H9 (cell line): ENCODE results near the gene MYL10. TPM values are rescaled to one million over a fixed set of nuclear protein-coding genes. Genes with fewer than 3 reads are reported as not detected.

Experiments
- DNase-seq: peaks from one replicate; pipeline ENCODE4 v3.0.0-alpha.2; 2017
- H2AFZ ChIP-seq: one replicate; pipeline ENCODE4 v1.6.1; 2013; ENCODE audit warnings: mild to moderate bottlenecking, low read length, control low read depth, moderate library complexity
- H2AK5ac ChIP-seq: 2 replicates; pipeline ENCODE4 v1.6.1; 2013; ENCODE audit warnings: low read length, control low read depth, mixed read lengths; ENCODE audit not compliant: insufficient read length
- H2BK120ac ChIP-seq: one replicate; pipeline ENCODE4 v1.6.1; 2013; ENCODE audit warnings: low read depth, mild to moderate bottlenecking, low read length, control low read depth, inconsistent platforms; ENCODE audit not compliant: poor library complexity, severe bottlenecking
- H2BK12ac ChIP-seq: 2 replicates; pipeline ENCODE4 v1.6.1; 2013; ENCODE audit warnings: low read length, control low read depth, mixed read lengths, low read depth; ENCODE audit not compliant: insufficient read length
- H2BK15ac ChIP-seq: 2 replicates; pipeline ENCODE4 v1.6.1; 2013; ENCODE audit warnings: low read depth, low read length, control low read depth
- H2BK20ac ChIP-seq: one replicate; pipeline ENCODE4 v1.6.1; 2013; ENCODE audit warnings: low read depth, mild to moderate bottlenecking, low read length, control low read depth, inconsistent platforms; ENCODE audit not compliant: poor library complexity, severe bottlenecking
- H2BK5ac ChIP-seq: 2 replicates; pipeline ENCODE4 v1.6.1; 2013; ENCODE audit warnings: low read length, control low read depth, mixed read lengths; ENCODE audit not compliant: insufficient read length
- H3K14ac ChIP-seq: 2 replicates; pipeline ENCODE4 v1.6.1; 2013; ENCODE audit warnings: low read length, control low read depth; ENCODE audit not compliant: insufficient read depth
- H3K18ac ChIP-seq: 2 replicates; pipeline ENCODE4 v1.6.1; 2013; ENCODE audit warnings: low read depth, mild to moderate bottlenecking, mixed read lengths, low read length, control low read depth; ENCODE audit not compliant: insufficient read length
- H3K23ac ChIP-seq: 2 replicates; pipeline ENCODE4 v1.6.1; 2013; ENCODE audit warnings: low read length, control low read depth, mixed read lengths, low read depth; ENCODE audit not compliant: insufficient read length
- H3K23me2 ChIP-seq: 2 replicates; pipeline ENCODE4 v1.6.1; 2013; ENCODE audit warnings: low read depth, mild to moderate bottlenecking, mixed read lengths, low read length, control low read depth; ENCODE audit not compliant: insufficient read length, poor library complexity, severe bottlenecking
- H3K27ac ChIP-seq: 2 replicates; pipeline ENCODE4 v1.5.1; 2013; ENCODE audit warnings: low read length, control low read depth, mixed read lengths, low read depth; ENCODE audit not compliant: insufficient read length
- H3K27me3 ChIP-seq: 2 replicates; pipeline ENCODE4 v1.6.1; 2013; ENCODE audit warnings: low read length, control low read depth, inconsistent platforms; ENCODE audit not compliant: insufficient read depth
- H3K4ac ChIP-seq: 2 replicates; pipeline ENCODE4 v1.6.1; 2013; ENCODE audit warnings: low read depth, mild to moderate bottlenecking, control low read depth, inconsistent platforms, low read length, moderate library complexity
- H3K4me1 ChIP-seq: 2 replicates; pipeline ENCODE4 v1.6.1; 2013; ENCODE audit warnings: low read length, control low read depth, inconsistent platforms; ENCODE audit not compliant: insufficient read depth
- H3K4me2 ChIP-seq: 2 replicates; pipeline ENCODE4 v1.6.1; 2013; ENCODE audit warnings: low read length, control low read depth, mixed read lengths; ENCODE audit not compliant: insufficient read length, insufficient read depth
- H3K56ac ChIP-seq: 2 replicates; pipeline ENCODE4 v1.6.1; 2013; ENCODE audit warnings: low read depth, mild to moderate bottlenecking, mixed read lengths, low read length, control low read depth; ENCODE audit not compliant: insufficient read length
- H3K79me1 ChIP-seq: 2 replicates; pipeline ENCODE4 v1.6.1; 2013; ENCODE audit warnings: low read depth, mild to moderate bottlenecking, moderate library complexity, low read length, control low read depth, inconsistent platforms; ENCODE audit not compliant: insufficient read depth, poor library complexity, severe bottlenecking
- H3K79me2 ChIP-seq: 2 replicates; pipeline ENCODE4 v1.6.1; 2013; ENCODE audit warnings: low read length, control low read depth, inconsistent platforms; ENCODE audit not compliant: insufficient read depth
- H3K9ac ChIP-seq: 2 replicates; pipeline ENCODE4 v1.6.1; 2013; ENCODE audit warnings: low read length, control low read depth, mixed read lengths; ENCODE audit not compliant: insufficient read length; ENCODE audit errors: extremely low read depth
- H3K9me3 ChIP-seq: one replicate; pipeline ENCODE4 v1.6.1; 2013; ENCODE audit warnings: low read depth, low read length, inconsistent platforms; ENCODE audit not compliant: control insufficient read depth
- H3T11ph ChIP-seq: one replicate; pipeline ENCODE4 v1.6.1; 2013; ENCODE audit warnings: mild to moderate bottlenecking, low read length, control low read depth, inconsistent platforms
- H4K20me1 ChIP-seq: one replicate; pipeline ENCODE4 v1.6.1; 2013; ENCODE audit not compliant: control insufficient read depth, insufficient read length, insufficient read depth
- H4K5ac ChIP-seq: 2 replicates; pipeline ENCODE4 v1.6.1; 2013; ENCODE audit warnings: low read depth, mild to moderate bottlenecking, mixed read lengths, low read length, control low read depth; ENCODE audit not compliant: insufficient read length
- H4K8ac ChIP-seq: replicated peaks from 2 replicates; pipeline ENCODE4 v1.6.1; 2013; ENCODE audit warnings: low read length, control low read depth, mixed read lengths, low read depth; ENCODE audit not compliant: insufficient read length
- H4K91ac ChIP-seq: 2 replicates; pipeline ENCODE4 v1.6.1; 2013; ENCODE audit warnings: low read depth, mild to moderate bottlenecking, moderate library complexity, mixed read lengths, low read length, control low read depth; ENCODE audit not compliant: insufficient read length
- H3K27ac Mint-ChIP-seq, 3 experiments: 2 replicates in 2 of 3; 3 replicates in 1 of 3; pipeline ENCODE4 v1.8.0; 2020 to 2021; ENCODE audit warnings: mixed read lengths in 3 of 3, mild to moderate bottlenecking in 1 of 3, moderate library complexity in 1 of 3
- H3K27me3 Mint-ChIP-seq: 2 replicates; pipeline ENCODE4 v1.8.0; 2021; ENCODE audit warnings: low read depth, mild to moderate bottlenecking, moderate library complexity, mixed read lengths
- H3K36me3 Mint-ChIP-seq, 3 experiments: 2 replicates in 2 of 3; 3 replicates in 1 of 3; pipeline ENCODE4 v1.8.0; 2020 to 2021; ENCODE audit warnings: low read depth in 3 of 3, mixed read lengths in 3 of 3; ENCODE audit not compliant: insufficient read depth in 1 of 3
- H3K4me1 Mint-ChIP-seq, 2 experiments: 2 replicates each; pipeline ENCODE4 v1.8.0; 2020; ENCODE audit warnings: mixed read lengths in 2 of 2
- H3K4me3 Mint-ChIP-seq, 2 experiments: 2 replicates in 1 of 2; 3 replicates in 1 of 2; pipeline ENCODE4 v1.8.0; 2020 to 2021; ENCODE audit warnings: mild to moderate bottlenecking in 2 of 2, mixed read lengths in 2 of 2, moderate library complexity in 1 of 2
- H3K9me3 Mint-ChIP-seq, 2 experiments: 2 replicates in 1 of 2; 3 replicates in 1 of 2; pipeline ENCODE4 v1.8.0; 2020; ENCODE audit warnings: mild to moderate bottlenecking in 2 of 2, mixed read lengths in 2 of 2, moderate library complexity in 1 of 2
- WGBS: extraction: QIAGEN DNeasy Blood & Tissue Kit; methylation state at CpG from one replicate; pipeline ENCODE4 v1.1.7; 2013; ENCODE audit warnings: missing lambda C conversion rate, low lambda C conversion rate, mixed read lengths; ENCODE audit not compliant: insufficient read length; ENCODE audit errors: extremely low coverage; 5-methylcytosine and 5-hydroxymethylcytosine counted together
- total RNA-seq: library from RNA; stranded (reverse); gene quantifications from 2 replicates; pipeline ENCODE4 v1.2.1, GENCODE V29; 2021
- TF ChIP-seq, protein P1 (sequence below): fragments of 200-600 bp; sonication (generic); conservative IDR thresholded peaks from 3 replicates; pipeline ENCODE4 v1.8.0; 2021; ENCODE audit warnings: antibody characterized with exemption, mild to moderate bottlenecking

Gene MYL10
- total RNA-seq, 1 experiment from 2014 or later: 0.50 TPM

DNA sequence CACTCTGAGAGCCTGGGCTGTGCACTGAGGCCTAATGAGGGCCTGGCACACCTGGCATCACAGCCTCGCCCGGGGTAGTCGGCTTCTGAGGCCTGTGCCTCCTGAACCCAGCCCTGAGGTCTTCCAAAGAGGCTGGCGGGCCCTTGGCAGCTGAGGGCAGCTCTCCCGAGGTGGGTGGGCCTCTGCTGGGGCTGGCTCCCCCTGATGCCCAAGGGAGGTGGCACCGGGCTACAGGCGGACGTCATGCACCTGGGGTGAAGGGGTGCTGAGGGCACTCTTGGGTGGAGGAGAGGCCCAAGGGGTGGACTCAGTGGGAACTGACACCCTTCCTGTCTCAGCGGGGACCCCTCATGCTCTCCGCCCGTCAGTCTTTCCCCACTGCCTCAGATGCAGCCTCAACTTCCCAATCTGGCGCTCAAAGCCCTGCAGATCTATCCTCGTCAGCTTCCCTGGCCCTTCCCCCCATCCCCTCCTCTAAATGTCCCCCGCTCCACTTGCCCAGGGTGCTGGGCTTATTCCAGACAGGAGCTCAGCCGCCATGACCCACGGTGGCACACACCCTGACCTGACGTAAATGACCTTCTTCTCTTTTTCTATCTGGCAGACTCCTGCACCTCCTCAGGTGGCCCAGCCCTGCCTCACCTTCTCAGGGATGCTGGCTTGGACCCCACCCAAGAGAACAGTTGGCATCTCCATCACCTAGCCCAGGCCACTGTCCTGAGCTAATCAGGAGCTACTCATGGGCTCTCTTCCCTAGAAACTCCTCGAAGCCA is 38.2 kb downstream of the MYL10 start:
- Histone ChIP-seq H3K4ac (no peak overlapping the region), H2BK12ac (no peak overlapping the region), H2BK120ac (no peak overlapping the region), H3K56ac (no peak overlapping the region), H4K20me1 (no peaks in the 10 kb centered on the region), H3K79me2 (no peaks in the 10 kb centered on the region), H3K9me3 (no peaks in the 10 kb centered on the region), H2BK20ac (no peak overlapping the region), H3K9ac (no peak overlapping the region), H4K91ac (no peak overlapping the region), H3T11ph (no peak overlapping the region), H4K8ac (no peak overlapping the region), H2BK15ac (no peak overlapping the region), H3K18ac (no peak overlapping the region), H3K23ac (no peak overlapping the region), H3K27ac (no peak overlapping the region), H3K79me1 (no peaks in the 10 kb centered on the region), H3K27me3 (no peaks in the 10 kb centered on the region), H3K4me2 (no peak overlapping the region), H2AFZ (no peak overlapping the region), H2BK5ac (no peak overlapping the region), H2AK5ac (no peak overlapping the region), H3K14ac (no peak overlapping the region), H4K5ac (no peak overlapping the region), H3K23me2 (no peaks in the 10 kb centered on the region), H3K4me1 (no peaks in the 10 kb centered on the region)
- TF ChIP-seq, protein P1, sequence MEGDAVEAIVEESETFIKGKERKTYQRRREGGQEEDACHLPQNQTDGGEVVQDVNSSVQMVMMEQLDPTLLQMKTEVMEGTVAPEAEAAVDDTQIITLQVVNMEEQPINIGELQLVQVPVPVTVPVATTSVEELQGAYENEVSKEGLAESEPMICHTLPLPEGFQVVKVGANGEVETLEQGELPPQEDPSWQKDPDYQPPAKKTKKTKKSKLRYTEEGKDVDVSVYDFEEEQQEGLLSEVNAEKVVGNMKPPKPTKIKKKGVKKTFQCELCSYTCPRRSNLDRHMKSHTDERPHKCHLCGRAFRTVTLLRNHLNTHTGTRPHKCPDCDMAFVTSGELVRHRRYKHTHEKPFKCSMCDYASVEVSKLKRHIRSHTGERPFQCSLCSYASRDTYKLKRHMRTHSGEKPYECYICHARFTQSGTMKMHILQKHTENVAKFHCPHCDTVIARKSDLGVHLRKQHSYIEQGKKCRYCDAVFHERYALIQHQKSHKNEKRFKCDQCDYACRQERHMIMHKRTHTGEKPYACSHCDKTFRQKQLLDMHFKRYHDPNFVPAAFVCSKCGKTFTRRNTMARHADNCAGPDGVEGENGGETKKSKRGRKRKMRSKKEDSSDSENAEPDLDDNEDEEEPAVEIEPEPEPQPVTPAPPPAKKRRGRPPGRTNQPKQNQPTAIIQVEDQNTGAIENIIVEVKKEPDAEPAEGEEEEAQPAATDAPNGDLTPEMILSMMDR: no peak
- Mint-ChIP-seq H3K27ac (no peak overlapping the region), H3K4me1 (peaks cover 0 to 7% of the 10 kb centered on the region in 2 experiments; a peak in 1 of 4 replicates), H3K27me3 (peaks cover 25% of the 10 kb centered on the region), H3K9me3 (no peaks in the 10 kb centered on the region), H3K4me3 (no peak overlapping the region), H3K36me3 (no peaks in the 10 kb centered on the region)
- DNase-seq: no peak
- no CpG with 5 or more reads among the region's 18 CpGs for WGBS
